G401 (cell line): ENCODE measurements around the gene TNFRSF1B. TPM values are rescaled to one million over a fixed set of nuclear protein-coding genes. Genes with fewer than 3 reads are reported as not detected.

Experiments
- DNase-seq: peaks from one replicate; pipeline ENCODE4 v3.0.0-alpha.2; 2015; ENCODE audit warnings: low spot score
- in situ Hi-C: cut with HindIII; loops from 2 replicates; pipeline ENCODE4 v1.10.0; 2016; ENCODE audit warnings: low sequenced_read_pairs, mixed read lengths
- total RNA-seq: library from RNA; depleted of rRNA; stranded (reverse); fragments of >200 nt; shearing (Covaris generic); gene quantifications from 2 replicates; pipeline ENCODE4 v1.2.3, GENCODE V29; 2014

Gene TNFRSF1B
- total RNA-seq, 1 experiment from 2014 or later, result not detected

GRCh38 chr1:12171206-12172041 is 4.6 kb downstream of the TNFRSF1B start:
- no peak for DNase-seq
- in situ Hi-C loops, result no loop called here

- DNase-seq, result no peak
- in situ Hi-C loops, result no loop called here
Observed at GRCh38 chr1:12172042-12172851, 5.5 kb downstream of the TNFRSF1B start.

- in situ Hi-C loops, result no loop called here
- no peak for DNase-seq
Observed at GRCh38 chr1:12173041-12173509, 6.3 kb downstream of the TNFRSF1B start.

GRCh38 chr1:12173631-12174121 is 6.9 kb downstream of the TNFRSF1B start:
- in situ Hi-C loops, result no loop called here
- DNase-seq, result no peak

GRCh38 chr1:12174924-12175810 is 8.4 kb downstream of the TNFRSF1B start:
- DNase-seq, result no peak
- in situ Hi-C loops, result no loop called here

GRCh38 chr1:12176298-12177118 is 9.7 kb downstream of the TNFRSF1B start:
- DNase-seq, result no peak
- in situ Hi-C loops, result no loop called here

GRCh38 chr1:12177156-12177998 is 10.6 kb downstream of the TNFRSF1B start:
- no peak for DNase-seq
- in situ Hi-C loops, result no loop called here

- in situ Hi-C loops, result no loop called here
- DNase-seq, result no peak
Observed at GRCh38 chr1:12177999-12178441, 11.2 kb downstream of the TNFRSF1B start.

- DNase-seq, result no peak
- in situ Hi-C loops, result no loop called here
Observed at GRCh38 chr1:12178511-12178910, 11.7 kb downstream of the TNFRSF1B start.

GRCh38 chr1:12179111-12179519 is 12.3 kb downstream of the TNFRSF1B start:
- in situ Hi-C loops, result no loop called here
- DNase-seq, result no peak

GRCh38 chr1:12179676-12180075 is 12.9 kb downstream of the TNFRSF1B start:
- in situ Hi-C loops, result loop anchor here (5.0 kb wide), 1 partner anchor 72 kb away; no protein-coding TSS in a partner anchor
- DNase-seq, result no peak

- in situ Hi-C loops, result loop anchor here (5.0 kb wide), 1 partner anchor 73 kb away; no protein-coding TSS in a partner anchor
- DNase-seq, result no peak
Observed at GRCh38 chr1:12180315-12180714, 13.5 kb downstream of the TNFRSF1B start.

- no peak for DNase-seq
- in situ Hi-C loops, result loop anchor here (5.0 kb wide), 1 partner anchor 74 kb away; no protein-coding TSS in a partner anchor
Observed at GRCh38 chr1:12180903-12181302, 14.1 kb downstream of the TNFRSF1B start.

GRCh38 chr1:12181568-12181967 is 14.8 kb downstream of the TNFRSF1B start:
- DNase-seq, result no peak
- in situ Hi-C loops, result loop anchor here (5.0 kb wide), 1 partner anchor 74 kb away; no protein-coding TSS in a partner anchor

GRCh38 chr1:12182410-12182984 is 15.7 kb downstream of the TNFRSF1B start:
- DNase-seq, result no peak
- in situ Hi-C loops, result loop anchor here (5.0 kb wide), 1 partner anchor 75 kb away; no protein-coding TSS in a partner anchor

- in situ Hi-C loops, result loop anchor here (5.0 kb wide), 1 partner anchor 76 kb away; no protein-coding TSS in a partner anchor
- DNase-seq, result no peak
Observed at GRCh38 chr1:12183095-12183794, 16.5 kb downstream of the TNFRSF1B start.
